ENCODE data around the gene SARDH.
"Not testable (repeated sequence)": the region's sequence is repeated elsewhere in the genome, so short reads cannot be mapped to it uniquely, and the experiment has no call there.

SARDH gene

DNA sequence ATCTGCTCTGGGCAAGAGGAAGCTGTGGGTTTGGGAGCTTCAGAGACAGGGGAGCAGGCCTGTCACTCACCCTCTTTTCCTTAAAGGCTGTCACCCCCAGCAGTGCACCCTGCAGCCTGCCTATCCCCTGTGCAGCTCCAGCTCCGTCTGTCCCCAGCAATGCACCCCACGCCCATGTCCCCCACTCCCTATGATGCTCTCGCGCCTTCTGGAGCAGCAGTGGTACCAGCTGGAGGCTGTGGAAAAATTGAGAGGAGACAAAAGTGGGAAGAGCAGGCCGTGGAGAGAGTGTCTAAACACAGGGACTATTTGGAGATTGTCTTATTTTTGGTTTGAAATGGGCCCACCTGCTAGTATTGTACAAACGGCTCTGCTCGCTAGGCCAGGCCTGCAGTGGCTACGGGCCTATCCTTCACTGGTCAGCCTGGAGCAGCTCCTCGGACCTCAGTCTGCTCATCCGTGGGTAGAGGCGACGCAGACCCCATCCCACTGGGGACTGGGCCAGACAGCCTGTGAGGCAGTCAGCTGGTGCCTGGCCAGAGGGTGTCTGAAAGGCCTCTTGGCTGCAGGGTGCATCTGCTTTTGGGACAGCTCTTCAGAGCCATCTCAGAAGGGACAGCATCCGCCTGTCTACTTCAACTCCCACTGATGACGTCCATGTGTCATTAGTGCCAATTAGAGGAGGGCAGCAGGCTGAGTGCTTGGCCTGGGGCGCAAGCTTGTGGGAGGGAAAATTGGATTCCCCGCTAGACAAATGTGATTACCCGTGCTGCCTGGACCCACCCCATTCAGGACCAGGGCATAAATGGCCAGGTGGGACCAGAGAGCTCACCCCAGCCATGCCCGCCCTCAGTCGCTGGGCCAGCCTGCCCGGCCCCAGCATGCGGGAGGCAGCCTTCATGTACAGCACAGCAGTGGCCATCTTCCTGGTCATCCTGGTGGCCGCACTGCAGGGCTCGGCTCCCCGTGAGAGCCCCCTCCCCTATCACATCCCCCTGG, 102.3 kb downstream of the SARDH start, which contains the start of gene DBH:
Gene DBH, plus strand, starts transcription at position 831 of the 999 bp plus-strand sequence. Its CDS starts 9 bp downstream, at position 840.
- no peaks in the 10 kb centered on the region for H3K9me3 ChIP-seq (ENCODE audit: control insufficient read depth, low read depth, low read length)
- no peaks in the 10 kb centered on the region for H3K36me3 ChIP-seq (ENCODE audit: control insufficient read depth, low read depth, low read length)
- no peak within 1 kb of the TSS for H3K27ac ChIP-seq (ENCODE audit: low read length)
- peaks cover 25% of the 10 kb centered on the region for H3K4me1 ChIP-seq (ENCODE audit: control insufficient read depth, low read depth, low read length)
- H3K4me3 ChIP-seq (ENCODE audit: low read length), result no peak within 1 kb of the TSS
- H3K9ac ChIP-seq (ENCODE audit: low read length), result no peak within 1 kb of the TSS
- H3K27me3 ChIP-seq (ENCODE audit: control insufficient read depth, insufficient read depth, low read length), result no peaks in the 10 kb centered on the region

DNA sequence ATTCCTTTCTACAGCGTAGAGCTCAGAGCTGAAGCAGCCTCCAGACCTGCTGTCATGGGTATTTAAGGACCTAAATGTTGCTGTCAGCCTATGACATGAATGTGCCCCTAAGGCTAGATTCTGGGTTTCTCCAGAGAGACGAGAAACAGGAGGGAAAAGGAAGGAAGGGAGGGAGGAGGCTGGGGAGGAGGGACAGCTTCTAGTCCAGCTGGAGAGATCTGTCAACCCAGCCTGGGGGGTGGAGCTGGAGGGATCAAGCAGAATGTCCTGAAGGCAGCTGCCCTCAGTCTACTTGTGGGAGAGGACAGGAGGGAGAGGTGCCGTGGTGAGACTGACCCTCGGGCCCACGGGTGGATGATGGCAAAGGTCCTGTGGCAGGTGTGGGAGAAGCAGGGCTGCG, 103.1 kb downstream of the SARDH start:
- Histone ChIP-seq H3K9ac (ENCODE audit: low read length) (no peak overlapping the region), H3K36me3 (ENCODE audit: control insufficient read depth, low read depth, low read length) (no peaks in the 10 kb centered on the region), H3K4me1 (ENCODE audit: control insufficient read depth, low read depth, low read length) (peaks cover 25% of the 10 kb centered on the region), H3K4me3 (ENCODE audit: low read length) (no peak overlapping the region), H3K27me3 (ENCODE audit: control insufficient read depth, insufficient read depth, low read length) (no peaks in the 10 kb centered on the region), H3K9me3 (ENCODE audit: control insufficient read depth, low read depth, low read length) (no peaks in the 10 kb centered on the region), H3K27ac (ENCODE audit: low read length) (no peak overlapping the region)

DNA sequence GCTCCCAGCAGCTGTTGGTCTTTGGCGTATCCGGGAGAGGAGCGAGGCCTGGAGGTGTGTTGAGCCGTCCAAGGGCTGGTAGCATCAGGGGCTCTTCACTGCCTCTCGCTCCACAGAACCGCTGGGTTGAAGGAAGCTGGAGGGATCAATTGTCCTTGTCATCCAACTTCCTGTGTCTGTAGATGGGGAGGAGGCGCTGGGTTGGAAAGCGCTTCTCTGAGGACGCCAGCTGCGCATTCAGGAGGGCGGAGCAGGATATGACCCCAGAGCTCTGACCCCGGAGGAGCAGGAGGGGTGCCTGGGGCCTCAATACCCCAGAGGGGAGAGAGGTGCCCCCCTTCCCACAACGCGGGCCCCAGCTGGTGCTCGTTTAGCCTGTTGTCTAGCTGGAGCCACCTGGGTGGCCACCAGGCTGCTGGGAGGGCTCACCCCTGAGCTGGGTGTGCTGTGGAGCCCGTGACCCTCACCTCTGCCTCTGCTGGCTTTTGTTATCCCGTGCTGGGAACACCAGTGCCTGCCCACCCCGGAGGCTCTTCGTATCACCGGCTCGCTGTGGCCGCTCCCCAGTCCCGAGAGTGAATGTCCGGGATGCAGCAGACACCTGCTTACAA, 104.0 kb downstream of the SARDH start:
- no peaks in the 10 kb centered on the region for H3K27me3 ChIP-seq (ENCODE audit: control insufficient read depth, insufficient read depth, low read length)

DNA sequence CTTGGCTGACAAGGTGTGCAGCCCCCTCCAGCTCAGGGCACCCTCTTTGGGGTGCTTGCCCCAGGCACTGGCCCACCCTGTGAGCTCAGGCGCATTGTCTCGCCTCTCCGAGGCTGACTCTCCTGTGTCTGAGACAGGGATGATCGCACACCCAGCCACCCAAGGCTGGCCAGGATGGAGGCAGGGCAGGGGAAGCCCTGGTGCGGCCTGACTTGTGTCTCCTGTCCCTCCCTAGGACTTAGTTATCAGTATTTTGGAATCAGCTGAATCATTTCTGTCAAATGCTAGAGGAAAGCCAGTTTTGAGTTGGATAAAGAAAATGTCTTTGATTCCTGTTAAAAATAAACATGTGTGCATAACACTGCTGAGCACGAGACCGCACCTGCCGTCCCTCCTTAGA, 104.5 kb downstream of the SARDH start:
- Histone ChIP-seq H3K4me3 (ENCODE audit: low read length) (no peak overlapping the region), H3K9me3 (ENCODE audit: control insufficient read depth, low read depth, low read length) (no peaks in the 10 kb centered on the region), H3K9ac (ENCODE audit: low read length) (no peak overlapping the region), H3K27me3 (ENCODE audit: control insufficient read depth, insufficient read depth, low read length) (no peaks in the 10 kb centered on the region), H3K4me1 (ENCODE audit: control insufficient read depth, low read depth, low read length) (peaks cover 25% of the 10 kb centered on the region), H3K27ac (ENCODE audit: low read length) (no peak overlapping the region), H3K36me3 (ENCODE audit: control insufficient read depth, low read depth, low read length) (no peaks in the 10 kb centered on the region)

More for the DNA sequence above, 104.0 kb downstream of the SARDH start:
- H3K4me3 ChIP-seq (ENCODE audit: low read length), result no peak overlapping the region
- H3K9me3 ChIP-seq (ENCODE audit: control insufficient read depth, low read depth, low read length), result no peaks in the 10 kb centered on the region
- no peak overlapping the region for H3K9ac ChIP-seq (ENCODE audit: low read length)
- no peak overlapping the region for H3K27ac ChIP-seq (ENCODE audit: low read length)
- H3K36me3 ChIP-seq (ENCODE audit: control insufficient read depth, low read depth, low read length), result no peaks in the 10 kb centered on the region
- H3K4me1 ChIP-seq (ENCODE audit: control insufficient read depth, low read depth, low read length), result peaks cover 25% of the 10 kb centered on the region

DNA sequence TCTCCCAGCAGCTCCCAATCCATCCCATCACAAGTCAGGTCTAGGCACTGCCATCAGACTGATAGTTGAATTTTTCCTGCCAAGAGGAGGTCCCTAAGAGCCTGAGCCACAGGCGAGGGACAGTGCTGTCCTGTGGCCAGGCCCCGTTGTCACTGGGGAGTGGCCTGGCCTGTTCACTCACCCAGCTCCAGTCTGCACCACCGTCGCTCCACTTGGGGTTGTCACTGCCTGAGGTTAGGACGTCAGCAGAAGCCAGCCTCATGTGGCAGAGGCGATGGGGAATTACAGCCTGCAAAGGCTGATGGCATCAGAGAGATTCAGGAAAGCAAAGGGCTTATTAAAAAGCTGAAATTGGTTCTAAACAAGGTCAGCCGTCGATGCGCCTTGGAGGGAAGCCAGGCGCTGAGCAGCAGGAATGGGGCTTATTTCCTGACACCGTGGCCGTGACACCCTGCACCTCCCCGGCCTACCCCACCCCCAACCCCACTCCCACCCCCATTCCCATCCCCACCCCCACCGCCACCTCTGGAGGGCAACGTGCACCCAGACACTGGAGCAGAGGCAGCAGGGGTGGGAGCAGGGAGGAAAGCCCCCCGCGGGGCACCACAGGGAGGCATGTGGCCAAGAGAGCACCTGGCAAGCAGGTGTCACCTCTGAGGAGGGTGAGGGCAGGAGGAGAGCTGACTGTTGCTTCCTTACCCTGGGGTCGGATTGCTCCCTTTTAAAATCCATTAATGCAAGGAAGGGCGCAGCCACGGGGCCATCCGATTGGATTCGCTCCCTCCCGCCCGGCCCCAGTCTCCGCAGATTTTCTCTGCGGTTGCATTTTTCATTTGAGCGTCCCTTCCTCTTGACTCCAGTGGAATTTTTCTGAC, 105.1 kb downstream of the SARDH start:
- H3K27ac ChIP-seq (ENCODE audit: low read length), result no peak overlapping the region
- no peaks in the 10 kb centered on the region for H3K27me3 ChIP-seq (ENCODE audit: control insufficient read depth, insufficient read depth, low read length)
- H3K36me3 ChIP-seq (ENCODE audit: control insufficient read depth, low read depth, low read length), result no peaks in the 10 kb centered on the region
- no peak overlapping the region for H3K4me3 ChIP-seq (ENCODE audit: low read length)
- no peaks in the 10 kb centered on the region for H3K9me3 ChIP-seq (ENCODE audit: control insufficient read depth, low read depth, low read length)
- H3K4me1 ChIP-seq (ENCODE audit: control insufficient read depth, low read depth, low read length), result peaks cover 20% of the 10 kb centered on the region
- no peak overlapping the region for H3K9ac ChIP-seq (ENCODE audit: low read length)

DNA sequence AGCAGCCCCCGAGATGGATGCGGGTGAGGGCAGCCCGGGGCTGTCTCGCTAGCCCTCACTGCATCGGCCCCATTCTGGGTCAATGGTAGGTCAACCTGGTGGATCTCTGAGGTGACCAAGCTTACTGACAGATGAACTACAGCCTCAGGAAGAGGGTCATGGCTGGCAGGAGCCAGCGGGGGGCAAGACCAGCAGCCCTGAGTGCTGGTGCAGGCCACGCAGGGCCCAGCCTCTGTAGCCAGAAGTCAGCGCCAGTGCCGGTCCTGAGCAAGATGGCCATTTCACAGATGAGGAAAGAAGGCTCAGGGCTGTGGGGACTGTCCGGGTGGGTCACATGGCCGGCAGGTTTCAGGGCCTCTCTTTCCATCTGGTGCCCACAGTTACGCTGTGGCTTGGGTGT, 107.0 kb downstream of the SARDH start:
- no peak overlapping the region for H3K9ac ChIP-seq (ENCODE audit: low read length)
- H3K27ac ChIP-seq (ENCODE audit: low read length), result no peak overlapping the region
- H3K27me3 ChIP-seq (ENCODE audit: control insufficient read depth, insufficient read depth, low read length), result no peaks in the 10 kb centered on the region
- no peaks in the 10 kb centered on the region for H3K36me3 ChIP-seq (ENCODE audit: control insufficient read depth, low read depth, low read length)
- no peaks in the 10 kb centered on the region for H3K9me3 ChIP-seq (ENCODE audit: control insufficient read depth, low read depth, low read length)
- peaks cover 11% of the 10 kb centered on the region for H3K4me1 ChIP-seq (ENCODE audit: control insufficient read depth, low read depth, low read length)
- H3K4me3 ChIP-seq (ENCODE audit: low read length), result no peak overlapping the region

DNA sequence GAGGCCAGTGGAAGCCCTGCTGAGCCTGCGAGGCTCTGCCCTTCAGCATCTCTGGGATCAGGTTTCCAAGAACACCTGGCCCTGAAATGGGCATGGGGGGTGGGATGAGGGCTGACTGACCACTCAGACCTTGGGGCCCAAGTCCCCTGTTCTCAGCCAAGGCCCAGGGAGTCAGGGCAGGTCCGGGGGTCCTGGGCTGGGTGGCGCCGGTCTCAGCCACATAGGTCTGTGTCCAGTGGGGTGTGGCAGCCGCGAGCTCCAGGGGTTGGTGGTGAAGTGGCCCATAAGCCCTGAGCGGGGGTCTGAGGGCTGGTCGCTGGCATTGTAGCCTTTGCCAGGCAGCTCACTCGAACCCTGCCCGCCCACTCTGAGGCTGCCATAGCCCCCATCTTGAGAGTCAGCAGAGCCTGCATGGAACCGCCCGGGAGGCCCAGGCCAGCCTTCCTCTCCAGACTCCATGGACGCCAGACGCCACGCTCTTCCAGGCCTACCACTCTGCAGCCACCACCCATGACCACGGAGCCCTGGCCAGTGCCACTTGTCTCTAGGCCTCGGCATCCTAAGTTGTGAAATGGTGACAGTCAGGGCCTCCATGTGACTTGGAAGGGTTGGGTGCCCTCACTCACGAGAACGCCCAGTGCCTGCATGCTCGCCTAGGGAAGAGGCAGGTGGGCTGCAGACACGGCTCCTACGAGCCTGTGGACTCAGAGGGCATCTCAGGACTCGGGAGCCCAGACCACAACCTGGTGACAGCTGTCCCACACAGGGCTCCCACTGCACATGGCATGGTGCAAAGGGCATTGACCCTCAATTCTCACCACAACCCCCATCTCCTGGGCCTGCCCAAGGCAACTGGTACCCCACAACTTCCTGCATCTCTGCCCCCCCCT, 108.7 kb downstream of the SARDH start:
- Histone ChIP-seq H3K4me1 (ENCODE audit: control insufficient read depth, low read depth, low read length) (peaks cover 11% of the 10 kb centered on the region), H3K4me3 (ENCODE audit: low read length) (no peak overlapping the region)

DNA sequence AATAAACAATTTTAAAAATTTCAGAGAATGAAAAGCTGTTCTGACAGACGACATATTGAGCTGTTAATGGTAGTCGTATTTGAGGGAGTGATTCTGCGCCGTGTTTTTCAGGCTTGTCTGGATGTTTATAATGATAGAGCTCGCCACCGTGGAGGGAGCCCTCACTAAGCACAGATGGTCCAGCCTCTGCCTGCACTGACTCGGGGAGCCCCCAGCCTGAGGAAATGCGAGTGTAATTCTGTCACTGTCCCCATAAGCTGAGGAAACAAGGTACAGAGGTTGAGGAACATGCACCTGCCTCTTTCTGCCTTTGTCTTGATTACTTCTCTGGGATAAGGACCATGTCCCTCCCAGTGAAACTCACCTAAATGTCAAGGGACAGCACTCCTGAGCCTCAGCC, 109.4 kb downstream of the SARDH start:
- Histone ChIP-seq H3K4me1 (ENCODE audit: control insufficient read depth, low read depth, low read length) (peaks cover 4% of the 10 kb centered on the region), H3K36me3 (ENCODE audit: control insufficient read depth, low read depth, low read length) (no peaks in the 10 kb centered on the region), H3K9ac (ENCODE audit: low read length) (no peak overlapping the region), H3K9me3 (ENCODE audit: control insufficient read depth, low read depth, low read length) (no peaks in the 10 kb centered on the region), H3K27me3 (ENCODE audit: control insufficient read depth, insufficient read depth, low read length) (no peaks in the 10 kb centered on the region), H3K4me3 (ENCODE audit: low read length) (no peak overlapping the region), H3K27ac (ENCODE audit: low read length) (no peak overlapping the region)

More for the DNA sequence above, 108.7 kb downstream of the SARDH start:
- no peaks in the 10 kb centered on the region for H3K27me3 ChIP-seq (ENCODE audit: control insufficient read depth, insufficient read depth, low read length)
- no peak overlapping the region for H3K9ac ChIP-seq (ENCODE audit: low read length)
- H3K27ac ChIP-seq (ENCODE audit: low read length), result no peak overlapping the region
- H3K9me3 ChIP-seq (ENCODE audit: control insufficient read depth, low read depth, low read length), result no peaks in the 10 kb centered on the region
- no peaks in the 10 kb centered on the region for H3K36me3 ChIP-seq (ENCODE audit: control insufficient read depth, low read depth, low read length)

DNA sequence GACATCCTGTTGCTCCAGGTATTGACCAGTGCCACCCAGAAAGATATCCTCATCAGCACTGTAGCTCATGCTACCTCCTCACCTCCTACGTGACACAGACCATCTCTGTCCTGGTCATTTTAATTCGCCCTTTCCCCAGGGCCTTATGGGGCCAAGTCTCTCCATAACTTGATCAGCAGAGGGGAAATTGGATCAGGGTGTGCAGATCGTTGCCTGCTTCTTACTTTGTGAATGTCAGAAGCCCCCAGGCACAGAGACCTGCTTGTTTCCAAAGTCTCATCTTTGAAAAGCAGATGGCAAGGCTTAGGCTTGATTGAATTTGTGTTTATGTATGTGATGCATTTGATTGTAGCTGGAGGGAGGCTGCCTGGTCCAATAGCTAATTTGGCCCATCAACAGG, 110.8 kb downstream of the SARDH start:
- Histone ChIP-seq H3K9me3 (ENCODE audit: control insufficient read depth, low read depth, low read length) (no peaks in the 10 kb centered on the region), H3K27ac (ENCODE audit: low read length) (no peak overlapping the region), H3K4me3 (ENCODE audit: low read length) (no peak overlapping the region), H3K27me3 (ENCODE audit: control insufficient read depth, insufficient read depth, low read length) (no peaks in the 10 kb centered on the region), H3K36me3 (ENCODE audit: control insufficient read depth, low read depth, low read length) (no peaks in the 10 kb centered on the region), H3K4me1 (ENCODE audit: control insufficient read depth, low read depth, low read length) (no peaks in the 10 kb centered on the region), H3K9ac (ENCODE audit: low read length) (no peak overlapping the region)

DNA sequence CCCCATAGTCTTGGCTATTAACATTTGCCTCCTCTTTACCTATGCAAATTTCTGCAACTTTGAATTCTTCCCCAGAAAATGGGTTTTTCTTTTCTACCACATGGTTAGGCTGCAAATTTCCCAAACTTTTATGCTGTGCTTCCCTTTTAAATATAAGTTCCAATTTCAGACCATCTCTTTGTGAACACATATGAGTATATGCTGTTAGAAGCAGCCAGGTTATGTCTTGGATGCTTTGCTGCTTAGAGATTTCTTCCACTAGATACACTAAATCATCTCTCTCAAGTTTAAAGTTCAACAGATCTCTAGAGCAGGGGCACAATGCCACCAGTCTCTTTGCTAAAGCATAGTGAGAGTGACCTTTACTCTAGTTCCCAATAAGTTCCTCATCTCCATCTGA, 112.1 kb downstream of the SARDH start:
- not testable (repeated sequence) for H3K36me3 ChIP-seq (ENCODE audit: control insufficient read depth, low read depth, low read length); H3K27me3 ChIP-seq (ENCODE audit: control insufficient read depth, insufficient read depth, low read length)

More for the DNA sequence above, 112.1 kb downstream of the SARDH start:
- not testable (repeated sequence) for H3K4me1 ChIP-seq (ENCODE audit: control insufficient read depth, low read depth, low read length); H3K9ac ChIP-seq (ENCODE audit: low read length); H3K4me3 ChIP-seq (ENCODE audit: low read length); H3K27ac ChIP-seq (ENCODE audit: low read length); H3K9me3 ChIP-seq (ENCODE audit: control insufficient read depth, low read depth, low read length)
